HepG2 (cell line): ENCODE data around the gene SP3. TPM values are rescaled to one million over a fixed set of nuclear protein-coding genes. Genes with fewer than 3 reads are reported as not detected.

Source experiments
- BCL6 ChIP-seq: IDR thresholded peaks from 2 replicates; pipeline ENCODE4 v1.6.1; 2016; ENCODE audit warnings: missing genetic modification reagents, missing compliant biosample characterization
- CENPX ChIP-seq: sonication (generic); formaldehyde crosslinking; IDR thresholded peaks from 2 replicates; pipeline ENCODE4 v1.9.0; 2021; ENCODE audit warnings: mild to moderate bottlenecking, missing genetic modification reagents, moderate library complexity
- CHD4 ChIP-seq: fragments of 200-600 bp; sonication (generic); IDR thresholded peaks from 2 replicates; pipeline ENCODE4 v1.7.0; 2017; ENCODE audit warnings: mild to moderate bottlenecking, low read length, borderline replicate concordance
- DPF2 ChIP-seq: sonication (generic); formaldehyde crosslinking; IDR thresholded peaks from 2 replicates; pipeline ENCODE4 v1.4.0; 2020; ENCODE audit warnings: mild to moderate bottlenecking, low read depth, missing genetic modification reagents, borderline replicate concordance
- ERF ChIP-seq: IDR thresholded peaks from 2 replicates; pipeline ENCODE4 v1.6.1; 2018; ENCODE audit warnings: missing biosample characterization, missing genetic modification reagents
- NFIB ChIP-seq: sonication (generic); formaldehyde crosslinking; IDR thresholded peaks from 2 replicates; pipeline ENCODE4 v1.9.0; 2021; ENCODE audit warnings: missing genetic modification reagents, mild to moderate bottlenecking, borderline replicate concordance
- SKI ChIP-seq: fragments of 450-650 bp; IDR thresholded peaks from one replicate; pipeline ENCODE4 v1.6.1; 2018; ENCODE audit warnings: mild to moderate bottlenecking; ENCODE audit not compliant: partially characterized antibody
- SMAD1 ChIP-seq: sonication (generic); formaldehyde crosslinking; IDR thresholded peaks from 2 replicates; pipeline ENCODE4 v1.4.0; 2020; ENCODE audit warnings: missing genetic modification reagents, low read depth, mild to moderate bottlenecking, borderline replicate concordance
- SP5 ChIP-seq: IDR thresholded peaks from 2 replicates; pipeline ENCODE4 v1.6.1; 2016; ENCODE audit warnings: low read depth, borderline replicate concordance
- SSRP1 ChIP-seq: IDR thresholded peaks from 2 replicates; pipeline ENCODE4 v1.6.1; 2016; ENCODE audit warnings: control low read depth
- U2AF2 ChIP-seq: fragments of 200-400 bp; formaldehyde crosslinking; IDR thresholded peaks from 2 replicates; pipeline ENCODE4 v1.6.1; 2017; ENCODE audit warnings: low read depth, mild to moderate bottlenecking, low read length
- ZNF3 ChIP-seq: IDR thresholded peaks from 2 replicates; pipeline ENCODE4 v1.7.0; 2017; ENCODE audit warnings: inconsistent platforms
- ZNF567 ChIP-seq: sonication (generic); formaldehyde crosslinking; IDR thresholded peaks from 2 replicates; pipeline ENCODE4 v1.8.1; 2023; ENCODE audit warnings: mild to moderate bottlenecking, missing genetic modification reagents, borderline replicate concordance
- polyA plus RNA-seq, 8 experiments: library from polyadenylated mRNA; depleted of rRNA in 3 of 8; stranded (reverse) in 7 of 8; unstranded in 1 of 8; fragments of >200 nt; fragmentation: Illumina TruSeq in 4 of 8; extraction: Trizol in 4 of 8; gene quantifications; 2 replicates each; pipeline versions ENCODE4 v1.2.1 to v1.2.3, GENCODE V29; 2011 to 2016; ENCODE audit warnings: low read depth in 4 of 8, missing spikeins in 1 of 8, mixed read lengths in 1 of 8; ENCODE audit not compliant: insufficient read depth in 1 of 8
- total RNA-seq, 5 experiments: library from RNA; depleted of rRNA; stranded (reverse); fragments of >200 nt; fragmentation: Illumina TruSeq; extraction: Trizol; gene quantifications; 2 replicates each; pipeline ENCODE4 v1.2.3, GENCODE V29; 2016; ENCODE audit warnings: low read depth in 1 of 5
- TF ChIP-seq, protein P1 (sequence below): sonication (generic); formaldehyde crosslinking; IDR thresholded peaks from 2 replicates; pipeline ENCODE4; 2020; ENCODE audit warnings: missing genetic modification reagents, mild to moderate bottlenecking, borderline replicate concordance
- TF ChIP-seq, protein P2 (sequence below), 2 experiments: IDR thresholded peaks; 2 replicates each; pipeline ENCODE4 v1.6.1; 2011 to 2012; ENCODE audit warnings: low read length in 2 of 2, borderline replicate concordance in 1 of 2, low read depth in 1 of 2, mild to moderate bottlenecking in 1 of 2, moderate library complexity in 1 of 2
- TF ChIP-seq, protein P3 (sequence below): sonication (generic); formaldehyde crosslinking; IDR thresholded peaks from 2 replicates; pipeline ENCODE4 v1.5.0; 2020; ENCODE audit warnings: mild to moderate bottlenecking, missing genetic modification reagents
- TF ChIP-seq, protein P4 (sequence below): sonication (generic); formaldehyde crosslinking; IDR thresholded peaks from 2 replicates; pipeline ENCODE4 v1.8.0; 2022; ENCODE audit warnings: missing genetic modification reagents, mild to moderate bottlenecking, inconsistent platforms, borderline replicate concordance

SP3 gene
- total and polyA plus RNA-seq, 2 of the 13 experiments (the other 11 are each of a cell fraction or from before 2014, with no cell fraction given) = 57.3 to 132 TPM

DNA sequence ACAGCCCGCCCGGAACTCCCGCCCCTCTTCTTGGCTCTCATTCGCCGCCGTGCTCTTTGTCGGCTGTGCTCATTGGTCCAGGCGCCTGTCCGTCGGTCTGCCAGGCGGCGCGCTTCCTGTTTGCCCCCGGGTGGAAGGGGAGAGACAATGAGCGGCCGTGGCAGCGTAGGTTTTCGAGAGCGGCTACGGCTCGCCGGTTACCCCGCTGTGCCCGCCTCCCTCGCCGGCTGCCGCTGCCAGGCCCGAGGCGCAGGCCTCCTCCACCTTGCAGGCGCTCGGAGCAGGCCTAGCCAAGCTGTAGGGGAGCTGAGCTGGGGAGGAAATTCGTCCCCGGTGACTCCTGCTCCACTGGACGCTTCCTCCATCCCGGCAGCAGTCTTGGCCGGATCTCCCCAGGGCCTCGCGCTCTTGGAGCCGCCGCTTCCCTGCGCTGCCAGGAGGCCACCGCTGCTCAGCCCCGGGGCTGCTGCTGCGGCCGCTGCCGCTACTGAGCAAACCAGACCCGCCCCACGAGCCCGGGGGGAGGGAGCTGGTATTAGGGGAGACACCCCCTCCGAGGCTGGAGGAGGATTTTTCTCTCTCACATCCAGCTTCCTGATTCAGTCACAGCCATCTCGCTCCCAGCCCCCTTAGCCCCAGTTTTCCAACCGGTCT is at the start of gene SP3 (continued):
- TF ChIP-seq SMAD1 (CRISPR knock-in tag) (no peak), DPF2 (CRISPR knock-in tag) (no peak), ZNF567 (CRISPR knock-in tag) (no peak), SP5 (peak; percentile 1; the same call in 1 of the 2 replicates), SSRP1 (CRISPR knock-in tag) (no peak), U2AF2 (no peak), SKI (no peak), ZNF3 (CRISPR knock-in tag) (no peak), CHD4 (no peak), CENPX (no peak), BCL6 (CRISPR knock-in tag) (peak; percentile 41; the same call in 1 of the 2 replicates), ERF (CRISPR knock-in tag) (peak; percentile 73), NFIB (CRISPR knock-in tag) (no peak)
- TF ChIP-seq, protein P1, sequence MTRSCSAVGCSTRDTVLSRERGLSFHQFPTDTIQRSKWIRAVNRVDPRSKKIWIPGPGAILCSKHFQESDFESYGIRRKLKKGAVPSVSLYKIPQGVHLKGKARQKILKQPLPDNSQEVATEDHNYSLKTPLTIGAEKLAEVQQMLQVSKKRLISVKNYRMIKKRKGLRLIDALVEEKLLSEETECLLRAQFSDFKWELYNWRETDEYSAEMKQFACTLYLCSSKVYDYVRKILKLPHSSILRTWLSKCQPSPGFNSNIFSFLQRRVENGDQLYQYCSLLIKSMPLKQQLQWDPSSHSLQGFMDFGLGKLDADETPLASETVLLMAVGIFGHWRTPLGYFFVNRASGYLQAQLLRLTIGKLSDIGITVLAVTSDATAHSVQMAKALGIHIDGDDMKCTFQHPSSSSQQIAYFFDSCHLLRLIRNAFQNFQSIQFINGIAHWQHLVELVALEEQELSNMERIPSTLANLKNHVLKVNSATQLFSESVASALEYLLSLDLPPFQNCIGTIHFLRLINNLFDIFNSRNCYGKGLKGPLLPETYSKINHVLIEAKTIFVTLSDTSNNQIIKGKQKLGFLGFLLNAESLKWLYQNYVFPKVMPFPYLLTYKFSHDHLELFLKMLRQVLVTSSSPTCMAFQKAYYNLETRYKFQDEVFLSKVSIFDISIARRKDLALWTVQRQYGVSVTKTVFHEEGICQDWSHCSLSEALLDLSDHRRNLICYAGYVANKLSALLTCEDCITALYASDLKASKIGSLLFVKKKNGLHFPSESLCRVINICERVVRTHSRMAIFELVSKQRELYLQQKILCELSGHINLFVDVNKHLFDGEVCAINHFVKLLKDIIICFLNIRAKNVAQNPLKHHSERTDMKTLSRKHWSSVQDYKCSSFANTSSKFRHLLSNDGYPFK (CRISPR knock-in tag) = peak; percentile 94
- TF ChIP-seq, protein P2, sequence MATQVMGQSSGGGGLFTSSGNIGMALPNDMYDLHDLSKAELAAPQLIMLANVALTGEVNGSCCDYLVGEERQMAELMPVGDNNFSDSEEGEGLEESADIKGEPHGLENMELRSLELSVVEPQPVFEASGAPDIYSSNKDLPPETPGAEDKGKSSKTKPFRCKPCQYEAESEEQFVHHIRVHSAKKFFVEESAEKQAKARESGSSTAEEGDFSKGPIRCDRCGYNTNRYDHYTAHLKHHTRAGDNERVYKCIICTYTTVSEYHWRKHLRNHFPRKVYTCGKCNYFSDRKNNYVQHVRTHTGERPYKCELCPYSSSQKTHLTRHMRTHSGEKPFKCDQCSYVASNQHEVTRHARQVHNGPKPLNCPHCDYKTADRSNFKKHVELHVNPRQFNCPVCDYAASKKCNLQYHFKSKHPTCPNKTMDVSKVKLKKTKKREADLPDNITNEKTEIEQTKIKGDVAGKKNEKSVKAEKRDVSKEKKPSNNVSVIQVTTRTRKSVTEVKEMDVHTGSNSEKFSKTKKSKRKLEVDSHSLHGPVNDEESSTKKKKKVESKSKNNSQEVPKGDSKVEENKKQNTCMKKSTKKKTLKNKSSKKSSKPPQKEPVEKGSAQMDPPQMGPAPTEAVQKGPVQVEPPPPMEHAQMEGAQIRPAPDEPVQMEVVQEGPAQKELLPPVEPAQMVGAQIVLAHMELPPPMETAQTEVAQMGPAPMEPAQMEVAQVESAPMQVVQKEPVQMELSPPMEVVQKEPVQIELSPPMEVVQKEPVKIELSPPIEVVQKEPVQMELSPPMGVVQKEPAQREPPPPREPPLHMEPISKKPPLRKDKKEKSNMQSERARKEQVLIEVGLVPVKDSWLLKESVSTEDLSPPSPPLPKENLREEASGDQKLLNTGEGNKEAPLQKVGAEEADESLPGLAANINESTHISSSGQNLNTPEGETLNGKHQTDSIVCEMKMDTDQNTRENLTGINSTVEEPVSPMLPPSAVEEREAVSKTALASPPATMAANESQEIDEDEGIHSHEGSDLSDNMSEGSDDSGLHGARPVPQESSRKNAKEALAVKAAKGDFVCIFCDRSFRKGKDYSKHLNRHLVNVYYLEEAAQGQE (IDR thresholded peaks at IDR 0.05; ENCODE audit: borderline replicate concordance in 1 of 2, low read depth in 1 of 2, low read length in 2 of 2) = peak in 1 of 2 experiments; percentile 71; a peak in 1 of 4 replicates
- TF ChIP-seq, protein P3, sequence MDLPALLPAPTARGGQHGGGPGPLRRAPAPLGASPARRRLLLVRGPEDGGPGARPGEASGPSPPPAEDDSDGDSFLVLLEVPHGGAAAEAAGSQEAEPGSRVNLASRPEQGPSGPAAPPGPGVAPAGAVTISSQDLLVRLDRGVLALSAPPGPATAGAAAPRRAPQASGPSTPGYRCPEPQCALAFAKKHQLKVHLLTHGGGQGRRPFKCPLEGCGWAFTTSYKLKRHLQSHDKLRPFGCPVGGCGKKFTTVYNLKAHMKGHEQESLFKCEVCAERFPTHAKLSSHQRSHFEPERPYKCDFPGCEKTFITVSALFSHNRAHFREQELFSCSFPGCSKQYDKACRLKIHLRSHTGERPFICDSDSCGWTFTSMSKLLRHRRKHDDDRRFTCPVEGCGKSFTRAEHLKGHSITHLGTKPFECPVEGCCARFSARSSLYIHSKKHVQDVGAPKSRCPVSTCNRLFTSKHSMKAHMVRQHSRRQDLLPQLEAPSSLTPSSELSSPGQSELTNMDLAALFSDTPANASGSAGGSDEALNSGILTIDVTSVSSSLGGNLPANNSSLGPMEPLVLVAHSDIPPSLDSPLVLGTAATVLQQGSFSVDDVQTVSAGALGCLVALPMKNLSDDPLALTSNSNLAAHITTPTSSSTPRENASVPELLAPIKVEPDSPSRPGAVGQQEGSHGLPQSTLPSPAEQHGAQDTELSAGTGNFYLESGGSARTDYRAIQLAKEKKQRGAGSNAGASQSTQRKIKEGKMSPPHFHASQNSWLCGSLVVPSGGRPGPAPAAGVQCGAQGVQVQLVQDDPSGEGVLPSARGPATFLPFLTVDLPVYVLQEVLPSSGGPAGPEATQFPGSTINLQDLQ (CRISPR knock-in tag) = peak; percentile 90; the same call in 1 of the 2 replicates
- TF ChIP-seq, protein P4, sequence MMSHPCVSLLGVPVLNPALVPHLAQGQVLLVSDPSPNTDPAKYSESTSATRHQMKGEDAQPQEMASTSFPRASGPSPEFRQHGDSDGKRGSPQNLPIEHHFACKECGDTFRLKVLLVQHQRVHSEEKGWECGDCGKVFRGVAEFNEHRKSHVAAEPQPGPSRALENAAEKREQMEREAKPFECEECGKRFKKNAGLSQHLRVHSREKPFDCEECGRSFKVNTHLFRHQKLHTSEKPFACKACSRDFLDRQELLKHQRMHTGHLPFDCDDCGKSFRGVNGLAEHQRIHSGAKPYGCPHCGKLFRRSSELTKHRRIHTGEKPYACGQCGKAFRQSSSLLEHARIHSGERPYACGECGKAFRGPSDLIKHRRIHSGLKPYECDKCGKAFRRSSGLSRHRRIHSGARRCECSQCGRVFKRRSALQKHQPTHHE (CRISPR knock-in tag) = peak; percentile 90; the same call in 1 of the 2 replicates
